H1 (cell line): ENCODE data around the gene CCDC60. TPM values are rescaled to one million over a fixed set of nuclear protein-coding genes. Genes with fewer than 3 reads are reported as not detected.

Experiments
- CTCF ChIA-PET: fragments of 300-600 bp; sonication (Branson Sonifier 250); formaldehyde crosslinking; loops from one replicate; lab custom pipeline; 2021; ENCODE audit not compliant: partially characterized antibody; lab: Charles Lee
- POLR2A ChIA-PET: fragments of 300-600 bp; sonication (Branson Sonifier 250); formaldehyde crosslinking; loops from one replicate; lab custom pipeline; 2021; ENCODE audit warnings: inconsistent platforms; ENCODE audit not compliant: partially characterized antibody; lab: Charles Lee
- DNase-seq, 2 experiments: peaks; one replicate each; pipeline versions ENCODE4 v3.0.0 to v3.0.0-alpha.2; 2010 to 2022; ENCODE audit warnings: low spot score in 2 of 2, low read depth in 1 of 2, mixed read lengths in 1 of 2
- FAIRE-seq: peaks from 2 replicates; lab custom pipeline; 2011; peaks lifted over from hg19 to GRCh38; lab: Jason Lieb, UNC
- H2AFZ ChIP-seq: 2 replicates; pipeline ENCODE4 v1.8.1; 2012; ENCODE audit warnings: low read length, inconsistent platforms
- H2AK5ac ChIP-seq: 2 replicates; pipeline ENCODE4 v1.6.1; 2013; ENCODE audit warnings: low read depth, low read length
- H2BK120ac ChIP-seq: replicated peaks from 2 replicates; pipeline ENCODE3; 2013; ENCODE audit warnings: low read depth, low read length, inconsistent platforms
- H2BK12ac ChIP-seq: 2 replicates; pipeline ENCODE4 v1.6.1; 2013; ENCODE audit warnings: low read depth, low read length
- H2BK15ac ChIP-seq: 2 replicates; pipeline ENCODE4 v1.6.1; 2013; ENCODE audit warnings: low read length
- H2BK20ac ChIP-seq: 2 replicates; pipeline ENCODE4 v1.6.1; 2013; ENCODE audit warnings: low read length
- H2BK5ac ChIP-seq: 2 replicates; pipeline ENCODE4 v1.6.1; 2013; ENCODE audit warnings: low read depth, low read length
- H3K14ac ChIP-seq: 2 replicates; pipeline ENCODE4 v1.6.1; 2013; ENCODE audit warnings: inconsistent platforms; ENCODE audit not compliant: insufficient read length
- H3K18ac ChIP-seq: 2 replicates; pipeline ENCODE4 v1.6.1; 2013; ENCODE audit warnings: low read length; ENCODE audit errors: extremely low read depth
- H3K23ac ChIP-seq: 2 replicates; pipeline ENCODE4 v1.6.1; 2013; ENCODE audit warnings: inconsistent platforms; ENCODE audit not compliant: insufficient read length
- H3K23me2 ChIP-seq: 2 replicates; pipeline ENCODE4 v1.6.1; 2013; ENCODE audit warnings: low read depth, low read length
- H3K27ac ChIP-seq: 2 replicates; pipeline ENCODE4 v1.6.1; 2011; ENCODE audit warnings: low read depth, low read length, inconsistent platforms
- H3K27me3 ChIP-seq, 4 experiments: replicated peaks in 1 of 4; 1 replicate in 1 of 4; 2 replicates in 3 of 4; pipeline versions ENCODE4 v1.6.1 to v1.8.1; 2011 to 2013; ENCODE audit warnings: low read length in 3 of 4, mild to moderate bottlenecking in 3 of 4, inconsistent platforms in 2 of 4, mixed read lengths in 2 of 4, moderate library complexity in 1 of 4; ENCODE audit not compliant: control insufficient read depth in 3 of 4, insufficient read depth in 3 of 4; ENCODE audit errors: extremely low read depth in 1 of 4
- H3K36me3 ChIP-seq, 4 experiments: 2 replicates each; pipeline versions ENCODE4 v1.6.1 to v1.8.1; 2011 to 2013; ENCODE audit warnings: mild to moderate bottlenecking in 4 of 4, low read length in 3 of 4, moderate library complexity in 2 of 4, control low read depth in 1 of 4, inconsistent platforms in 1 of 4; ENCODE audit not compliant: insufficient read depth in 4 of 4, control insufficient read depth in 2 of 4
- H3K4ac ChIP-seq: replicated peaks from 2 replicates; pipeline ENCODE3; 2013; ENCODE audit warnings: low read length, low read depth, mixed read lengths, inconsistent platforms; ENCODE audit not compliant: insufficient read length
- H3K4me1 ChIP-seq, 4 experiments: replicated peaks in 1 of 4; 1 replicate in 1 of 4; 2 replicates in 3 of 4; pipeline versions ENCODE4 v1.6.1 to v1.8.1; 2011 to 2013; ENCODE audit warnings: low read length in 3 of 4, inconsistent platforms in 2 of 4, mixed read lengths in 1 of 4; ENCODE audit not compliant: insufficient read depth in 4 of 4, control insufficient read depth in 3 of 4
- H3K4me2 ChIP-seq, 2 experiments: 2 replicates each; pipeline versions ENCODE4 v1.6.1 to v1.8.1; 2011 to 2013; ENCODE audit warnings: low read depth in 2 of 2, low read length in 2 of 2, control low read depth in 1 of 2, inconsistent platforms in 1 of 2, mild to moderate bottlenecking in 1 of 2; ENCODE audit not compliant: insufficient read depth in 1 of 2
- H3K4me3 ChIP-seq, 4 experiments: fragments of 200-600, 300-600 bp in 1 of 4; sonication (generic), shearing (Covaris generic), sonication (Bioruptor Twin) in 1 of 4; 2 replicates each; pipeline versions ENCODE4 v1.5.1 to v1.8.1; 2011 to 2016; ENCODE audit warnings: low read length in 4 of 4, low read depth in 3 of 4, control low read depth in 2 of 4, inconsistent platforms in 2 of 4, mild to moderate bottlenecking in 2 of 4, mixed read lengths in 1 of 4, moderate library complexity in 1 of 4; ENCODE audit not compliant: insufficient read depth in 2 of 4; ENCODE audit errors: extremely low read depth in 1 of 4
- H3K56ac ChIP-seq: replicated peaks from 2 replicates; pipeline ENCODE3; 2013; ENCODE audit warnings: low read depth, mild to moderate bottlenecking, mixed read lengths, low read length, inconsistent platforms; ENCODE audit not compliant: insufficient read length
- H3K79me1 ChIP-seq: 2 replicates; pipeline ENCODE4 v1.6.1; 2013; ENCODE audit warnings: low read depth, low read length, control low read depth
- H3K79me2 ChIP-seq, 2 experiments: 2 replicates each; pipeline versions ENCODE4 v1.6.1 to v1.8.1; 2012 to 2013; ENCODE audit warnings: low read length in 2 of 2, mild to moderate bottlenecking in 2 of 2, inconsistent platforms in 1 of 2; ENCODE audit not compliant: insufficient read depth in 2 of 2, control insufficient read depth in 1 of 2
- H3K9ac ChIP-seq, 4 experiments: replicated peaks in 1 of 4; 1 replicate in 1 of 4; 2 replicates in 3 of 4; pipeline versions ENCODE4 v1.6.1 to v1.8.1; 2011 to 2013; ENCODE audit warnings: low read depth in 3 of 4, low read length in 3 of 4, control low read depth in 2 of 4, mild to moderate bottlenecking in 2 of 4, moderate library complexity in 2 of 4, inconsistent platforms in 1 of 4; ENCODE audit errors: extremely low read depth in 1 of 4
- H3K9me3 ChIP-seq, 2 experiments: 2 replicates each; pipeline versions ENCODE4 v1.6.1 to v1.8.1; 2012 to 2013; ENCODE audit warnings: mild to moderate bottlenecking in 2 of 2, moderate library complexity in 2 of 2, control low read depth in 1 of 2, inconsistent platforms in 1 of 2, low read depth in 1 of 2, low read length in 1 of 2, mixed read lengths in 1 of 2; ENCODE audit not compliant: insufficient read depth in 2 of 2
- H4K20me1 ChIP-seq, 2 experiments: replicated peaks in 1 of 2; 2 replicates each; pipeline versions ENCODE3 to v1.8.1; 2011 to 2013; ENCODE audit warnings: inconsistent platforms in 2 of 2, low read length in 2 of 2, mild to moderate bottlenecking in 1 of 2; ENCODE audit not compliant: insufficient read depth in 2 of 2, control insufficient read depth in 1 of 2
- H4K5ac ChIP-seq: 2 replicates; pipeline ENCODE4 v1.6.1; 2013; ENCODE audit warnings: low read length, low read depth, mixed read lengths, inconsistent platforms; ENCODE audit not compliant: insufficient read length
- H4K8ac ChIP-seq: 2 replicates; pipeline ENCODE4 v1.8.0; 2013; ENCODE audit warnings: mild to moderate bottlenecking, moderate library complexity, low read length, inconsistent platforms; ENCODE audit not compliant: insufficient read depth; ENCODE audit errors: extremely low read depth
- H4K91ac ChIP-seq: replicated peaks from 2 replicates; pipeline ENCODE3; 2013; ENCODE audit warnings: low read length, mixed read lengths, inconsistent platforms; ENCODE audit not compliant: insufficient read length
- ASH2L ChIP-seq: fragments of 200-600, 300-600 bp; sonication (generic); IDR thresholded peaks from one replicate; pipeline ENCODE4 v1.7.1; 2017; ENCODE audit warnings: low read length
- ZNF274 ChIP-seq: IDR thresholded peaks from 2 replicates; pipeline ENCODE4 v1.7.0; 2012; ENCODE audit warnings: low read length, borderline replicate concordance; ENCODE audit errors: extremely low read depth
- WGBS, 2 experiments: shearing (Covaris generic) in 1 of 2; methylation state at CpG; one replicate each; pipeline versions ENCODE4 v1.1.6 to v1.1.7; 2013 to 2015; ENCODE audit warnings: low lambda C conversion rate in 2 of 2, mixed read lengths in 2 of 2, inconsistent platforms in 1 of 2, low coverage in 1 of 2, missing lambda C conversion rate in 1 of 2; ENCODE audit not compliant: insufficient replicate concordance in 2 of 2, insufficient coverage in 1 of 2, insufficient read length in 1 of 2; ENCODE audit errors: extremely low coverage in 1 of 2, missing lambda C conversion rate in 1 of 2; 5-methylcytosine and 5-hydroxymethylcytosine counted together
- polyA plus RNA-seq, 7 experiments: library from polyadenylated mRNA; depleted of rRNA in 3 of 7; stranded (reverse) in 5 of 7; unstranded in 2 of 7; fragments of >200 nt in 5 of 7; fragments of 200-250 nt in 2 of 7; gene quantifications; 1 replicate in 5 of 7; 2 replicates in 1 of 7; 4 replicates in 1 of 7; pipeline versions ENCODE4 v1.2.1 to v1.2.3, GENCODE V29; 2011 to 2013; ENCODE audit warnings: missing spikeins in 2 of 7, mixed read lengths in 2 of 7
- total RNA-seq: library from RNA; stranded (reverse); fragmentation: NEBNext Ultra II Directional; extraction: Animal tissue kit (Norgen Biotek cat#: 25700); gene quantifications from 2 replicates; pipeline ENCODE4 v1.2.1, GENCODE V29; 2021

CCDC60 gene
- total and polyA plus RNA-seq, 2 of the 8 experiments (the other 6 are each of a cell fraction or from before 2014, with no cell fraction given), result 0.05 TPM; not detected in 1

DNA sequence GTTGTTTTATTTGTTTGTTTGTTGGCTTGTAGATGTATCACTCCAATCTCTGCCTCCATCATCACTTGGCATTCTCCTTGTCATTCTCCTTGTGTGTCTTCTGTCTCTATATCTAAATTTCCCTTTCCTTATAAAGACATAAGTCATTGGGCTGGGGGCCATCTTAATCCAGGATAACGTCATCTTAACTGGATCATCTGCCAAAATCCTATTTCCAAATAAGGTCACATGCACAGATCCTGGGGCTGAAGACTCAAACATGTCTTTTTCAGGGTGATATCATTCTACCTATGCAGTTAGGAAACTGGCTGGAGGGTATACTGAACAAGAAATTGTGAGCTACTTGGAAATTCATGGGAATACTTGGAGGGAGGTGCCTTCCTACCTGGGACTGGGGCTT is 8.7 kb upstream of the CCDC60 start:
- Histone ChIP-seq H4K91ac (no peak overlapping the region), H3K9ac (no peak overlapping the region), H4K8ac (no peak overlapping the region), H2BK12ac (no peak overlapping the region), H3K23me2 (no peaks in the 10 kb centered on the region), H2BK20ac (no peak overlapping the region), H3K14ac (no peak overlapping the region), H3K18ac (no peak overlapping the region), H3K4me1 (no peaks in the 10 kb centered on the region), H2BK5ac (no peak overlapping the region), H2AK5ac (no peak overlapping the region), H3K79me1 (no peaks in the 10 kb centered on the region), H3K4ac (no peak overlapping the region), H3K4me2 (no peak overlapping the region), H3K4me3 (no peak overlapping the region), H2AFZ (no peak overlapping the region), H3K9me3 (no peaks in the 10 kb centered on the region), H3K36me3 (no peaks in the 10 kb centered on the region), H3K23ac (no peak overlapping the region), H3K27me3 (peaks cover 0 to 3% (median 0%) of the 10 kb centered on the region in 4 experiments; a peak in 1 of 7 replicates), H3K27ac (no peak overlapping the region), H3K79me2 (no peaks in the 10 kb centered on the region), H2BK15ac (no peak overlapping the region), H3K56ac (no peak overlapping the region), H2BK120ac (no peak overlapping the region), H4K20me1 (no peaks in the 10 kb centered on the region), H4K5ac (no peak overlapping the region)
- FAIRE-seq, result no peak
- 54% methylated on average over 1 of the region's 1 CpG; no CpG with 5 or more reads in 1 of the 2 experiments for WGBS, 2 experiments
- no peak for DNase-seq
- POLR2A ChIA-PET, result no interaction called here
- CTCF ChIA-PET, result interaction anchor here (0.6 to 1.9 kb wide), 9 partner anchors 9 to 1090 kb away, joined by 3 to 9 read pairs (median 3); no protein-coding TSS in a partner anchor
- TF ChIP-seq ZNF274 (no peak), ASH2L (no peak)
